ENCODE results near the gene UBXN6. TPM values are rescaled to one million over a fixed set of nuclear protein-coding genes. Genes with fewer than 3 reads are reported as not detected.

Gene UBXN6
- total RNA-seq, 2 donors from 2014 or later: 31.2 to 36.9 TPM

DNA sequence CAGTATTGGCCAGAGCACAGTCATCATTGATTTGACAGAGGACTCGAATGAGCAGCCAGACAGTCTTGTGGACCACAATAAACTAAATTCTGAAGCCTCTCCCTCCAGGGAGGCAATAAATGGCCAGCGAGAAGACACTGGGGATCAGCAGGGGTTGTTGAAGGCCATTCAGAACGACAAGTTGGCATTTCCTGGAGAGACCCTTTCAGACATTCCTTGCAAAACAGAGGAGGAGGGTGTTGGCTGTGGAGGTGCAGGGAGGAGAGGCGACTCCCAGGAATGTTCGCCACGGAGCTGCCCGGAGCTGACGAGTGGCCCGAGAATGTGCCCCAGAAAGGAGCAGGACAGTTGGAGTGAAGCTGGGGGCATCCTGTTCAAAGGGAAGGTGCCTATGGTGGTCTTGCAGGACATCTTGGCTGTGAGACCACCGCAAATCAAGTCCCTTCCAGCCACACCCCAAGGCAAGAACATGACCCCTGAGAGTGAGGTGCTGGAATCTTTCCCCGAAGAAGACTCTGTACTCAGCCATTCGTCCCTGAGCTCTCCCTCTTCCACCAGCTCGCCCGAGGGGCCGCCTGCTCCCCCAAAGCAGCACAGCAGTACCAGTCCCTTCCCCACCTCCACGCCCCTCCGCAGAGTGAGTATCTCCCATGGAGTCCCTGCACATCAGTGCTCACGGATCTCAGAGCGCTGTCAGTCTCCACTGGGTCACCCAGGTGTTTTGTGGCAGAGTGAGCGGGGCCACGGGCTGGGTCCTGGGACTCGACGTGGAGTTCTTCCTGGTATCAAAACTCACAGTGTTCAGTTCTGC lies 48.3 kb downstream of the UBXN6 start:
- TF ChIP-seq, protein P1, sequence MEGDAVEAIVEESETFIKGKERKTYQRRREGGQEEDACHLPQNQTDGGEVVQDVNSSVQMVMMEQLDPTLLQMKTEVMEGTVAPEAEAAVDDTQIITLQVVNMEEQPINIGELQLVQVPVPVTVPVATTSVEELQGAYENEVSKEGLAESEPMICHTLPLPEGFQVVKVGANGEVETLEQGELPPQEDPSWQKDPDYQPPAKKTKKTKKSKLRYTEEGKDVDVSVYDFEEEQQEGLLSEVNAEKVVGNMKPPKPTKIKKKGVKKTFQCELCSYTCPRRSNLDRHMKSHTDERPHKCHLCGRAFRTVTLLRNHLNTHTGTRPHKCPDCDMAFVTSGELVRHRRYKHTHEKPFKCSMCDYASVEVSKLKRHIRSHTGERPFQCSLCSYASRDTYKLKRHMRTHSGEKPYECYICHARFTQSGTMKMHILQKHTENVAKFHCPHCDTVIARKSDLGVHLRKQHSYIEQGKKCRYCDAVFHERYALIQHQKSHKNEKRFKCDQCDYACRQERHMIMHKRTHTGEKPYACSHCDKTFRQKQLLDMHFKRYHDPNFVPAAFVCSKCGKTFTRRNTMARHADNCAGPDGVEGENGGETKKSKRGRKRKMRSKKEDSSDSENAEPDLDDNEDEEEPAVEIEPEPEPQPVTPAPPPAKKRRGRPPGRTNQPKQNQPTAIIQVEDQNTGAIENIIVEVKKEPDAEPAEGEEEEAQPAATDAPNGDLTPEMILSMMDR (conservative IDR thresholded peaks at IDR 0.05): no peak
- H3K9me3 Mint-ChIP-seq: peaks cover 7% of the 10 kb centered on the region
- 74 to 80% methylated on average over 20 to 23 of the region's 23 CpGs for WGBS, 2 experiments (ENCODE audit: insufficient coverage in 1 of 2, insufficient read length in 1 of 2)
- H3K4me1 ChIP-seq (ENCODE audit: control insufficient read depth, insufficient read depth, low read length): no peaks in the 10 kb centered on the region
- peak overlapping the region; percentile 94 for H3K27ac Mint-ChIP-seq
- DNase-seq: peak; percentile 93
- no peaks in the 10 kb centered on the region for H3K9me3 ChIP-seq (ENCODE audit: control insufficient read depth, low read length)
- no peaks in the 10 kb centered on the region for H3K27me3 ChIP-seq (ENCODE audit: control insufficient read depth, insufficient read depth, low read length, poor library complexity, severe bottlenecking)
- peaks cover 69% of the 10 kb centered on the region for H3K36me3 ChIP-seq (ENCODE audit: control insufficient read depth, insufficient read depth, low read length)
- no peaks in the 10 kb centered on the region for H3K27me3 Mint-ChIP-seq (ENCODE audit: insufficient read depth)
- peak overlapping the region; percentile 17 for H3K4me3 Mint-ChIP-seq
- H3K4me3 ChIP-seq (ENCODE audit: low read length): no peak overlapping the region
- no peak overlapping the region for H3K9ac ChIP-seq (ENCODE audit: extremely low read depth, low read length, poor library complexity, severe bottlenecking)
- H3K4me1 Mint-ChIP-seq: peaks cover 23% of the 10 kb centered on the region
- peaks cover 65% of the 10 kb centered on the region for H3K36me3 Mint-ChIP-seq (ENCODE audit: low read depth)
- H3K27ac ChIP-seq (ENCODE audit: low read depth, low read length): peak overlapping the region; percentile 74

DNA sequence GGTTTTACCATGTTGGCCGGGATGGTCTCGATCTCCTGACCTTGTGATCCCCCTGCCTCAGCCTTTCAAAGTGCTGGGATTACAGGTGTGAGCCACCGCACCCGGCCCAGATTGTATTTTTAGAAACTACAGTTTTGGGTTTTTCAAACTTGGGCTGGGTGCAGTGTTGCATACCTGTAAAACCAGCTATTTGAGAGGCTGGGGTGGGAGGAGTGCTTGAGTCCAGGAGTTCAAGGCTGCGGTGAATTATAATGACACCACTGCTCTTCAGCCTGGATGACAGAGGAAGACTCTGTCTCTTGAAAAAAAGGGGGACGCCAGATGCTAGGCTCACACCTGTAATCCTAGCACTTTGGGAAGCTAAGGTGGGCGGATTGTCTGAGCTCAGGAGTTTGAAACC lies 51.0 kb downstream of the UBXN6 start:
- peak; percentile 44 for DNase-seq
- Histone ChIP-seq H3K36me3 (ENCODE audit: control insufficient read depth, insufficient read depth, low read length) (peaks cover 43% of the 10 kb centered on the region), H3K9me3 (ENCODE audit: control insufficient read depth, low read length) (no peaks in the 10 kb centered on the region), H3K4me3 (ENCODE audit: low read length) (no peak overlapping the region), H3K27ac (ENCODE audit: low read depth, low read length) (no peak overlapping the region), H3K4me1 (ENCODE audit: control insufficient read depth, insufficient read depth, low read length) (no peaks in the 10 kb centered on the region), H3K9ac (ENCODE audit: extremely low read depth, low read length, poor library complexity, severe bottlenecking) (no peak overlapping the region), H3K27me3 (ENCODE audit: control insufficient read depth, insufficient read depth, low read length, poor library complexity, severe bottlenecking) (no peaks in the 10 kb centered on the region)
- Mint-ChIP-seq H3K27me3 (ENCODE audit: insufficient read depth) (no peaks in the 10 kb centered on the region), H3K36me3 (ENCODE audit: low read depth) (peaks cover 44% of the 10 kb centered on the region), H3K4me1 (peaks cover 32% of the 10 kb centered on the region), H3K27ac (peak overlapping the region; percentile 26), H3K9me3 (no peaks in the 10 kb centered on the region), H3K4me3 (no peak overlapping the region)
- 91 to 94% methylated on average over 3 to 7 of the region's 7 CpGs for WGBS, 2 experiments (ENCODE audit: insufficient coverage in 1 of 2, insufficient read length in 1 of 2)
- TF ChIP-seq, protein P1 (conservative IDR thresholded peaks at IDR 0.05): no peak

DNA sequence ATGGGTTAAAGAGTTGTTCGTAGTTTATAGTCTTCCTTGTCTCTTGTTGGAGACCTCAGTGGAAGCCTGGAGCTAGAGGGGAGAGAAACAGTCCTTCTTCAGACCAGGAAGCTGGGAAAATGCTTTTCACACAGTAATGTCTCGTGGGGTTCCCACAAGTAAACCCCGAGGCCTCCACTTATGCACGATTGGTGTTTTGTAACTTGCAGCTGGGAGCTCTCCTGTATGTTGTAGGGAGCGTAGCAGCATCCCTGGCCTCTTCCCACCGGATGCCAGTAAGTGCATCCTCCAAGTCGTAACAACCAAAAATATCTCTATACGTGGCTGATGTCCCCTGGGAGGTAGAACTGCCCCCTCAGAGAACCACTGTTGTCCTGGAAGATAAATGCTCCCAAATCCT lies 51.6 kb downstream of the UBXN6 start:
- Histone ChIP-seq H3K9me3 (ENCODE audit: control insufficient read depth, low read length) (no peaks in the 10 kb centered on the region), H3K9ac (ENCODE audit: extremely low read depth, low read length, poor library complexity, severe bottlenecking) (no peak overlapping the region), H3K36me3 (ENCODE audit: control insufficient read depth, insufficient read depth, low read length) (peaks cover 42% of the 10 kb centered on the region), H3K4me3 (ENCODE audit: low read length) (no peak overlapping the region), H3K4me1 (ENCODE audit: control insufficient read depth, insufficient read depth, low read length) (no peaks in the 10 kb centered on the region), H3K27me3 (ENCODE audit: control insufficient read depth, insufficient read depth, low read length, poor library complexity, severe bottlenecking) (no peaks in the 10 kb centered on the region), H3K27ac (ENCODE audit: low read depth, low read length) (no peak overlapping the region)
- 89 to 90% methylated on average over 8 of the region's 8 CpGs for WGBS, 2 experiments (ENCODE audit: insufficient coverage in 1 of 2, insufficient read length in 1 of 2)
- Mint-ChIP-seq H3K4me1 (peaks cover 32% of the 10 kb centered on the region), H3K27ac (peak overlapping the region; percentile 64), H3K36me3 (ENCODE audit: low read depth) (peaks cover 41% of the 10 kb centered on the region), H3K9me3 (no peaks in the 10 kb centered on the region), H3K4me3 (no peak overlapping the region), H3K27me3 (ENCODE audit: insufficient read depth) (no peaks in the 10 kb centered on the region)
- peak; percentile 46 for DNase-seq
- TF ChIP-seq, protein P1 (conservative IDR thresholded peaks at IDR 0.05): no peak
